GM23248 (cell line): Measurements from ENCODE around the gene PIK3R5.

ENCODE experiments used
- EZH2 ChIP-seq: fragments of 200-600 bp; sonication (generic); IDR thresholded peaks from 2 replicates; pipeline ENCODE4 v1.6.1; 2018; ENCODE audit warnings: antibody characterized with exemption, mild to moderate bottlenecking; ENCODE audit not compliant: insufficient read depth, poor library complexity, severe bottlenecking
- EZH2phosphoT487 ChIP-seq: fragments of 200-600 bp; sonication (generic); IDR thresholded peaks from 2 replicates; pipeline ENCODE4 v1.6.1; 2018; ENCODE audit warnings: antibody characterized with exemption, moderate library complexity, mild to moderate bottlenecking, low read depth; ENCODE audit not compliant: insufficient read depth

GRCh38 chr17:8925141-8925540 is 40.4 kb downstream of the PIK3R5 start:
- TF ChIP-seq EZH2 (no peak), EZH2phosphoT487 (no peak)
